HG02763 (cell line): ENCODE measurements around the gene LITAF.
"Not testable (repeated sequence)": the region's sequence is repeated elsewhere in the genome, so short reads cannot be mapped to it uniquely, and the experiment has no call there.

Experiments used
- ATAC-seq: cut with Tn5 transposase; IDR thresholded peaks from one replicate; pipeline ENCODE4 v1.9.1; 2021; ENCODE audit warnings: mild to moderate bottlenecking, moderate library complexity; ENCODE audit not compliant: unreplicated experiment

Gene LITAF

GRCh38 chr16:11621539-11621919 is 34.8 kb upstream of the LITAF start:
- ATAC-seq = no peak

- no peak for ATAC-seq
These were observed 33.7 kb upstream of the LITAF start for GRCh38 chr16:11620243-11621003.

GRCh38 chr16:11619327-11619851 is 32.7 kb upstream of the LITAF start:
- no peak for ATAC-seq

GRCh38 chr16:11618107-11618717 is 31.5 kb upstream of the LITAF start:
- no peak for ATAC-seq

- no peak for ATAC-seq
These were observed 29.2 kb upstream of the LITAF start for GRCh38 chr16:11615748-11616447.

- no peak for ATAC-seq
These were observed 28.0 kb upstream of the LITAF start for GRCh38 chr16:11614587-11615175.

- no peak for ATAC-seq
These were observed 26.9 kb upstream of the LITAF start for GRCh38 chr16:11613381-11614303.

GRCh38 chr16:11612665-11613025 is 25.9 kb upstream of the LITAF start:
- ATAC-seq = no peak

- no peak for ATAC-seq
These were observed 25.3 kb upstream of the LITAF start for GRCh38 chr16:11611871-11612664.

GRCh38 chr16:11610580-11610979 is 23.9 kb upstream of the LITAF start:
- no peak for ATAC-seq

- ATAC-seq = no peak
These were observed 23.4 kb upstream of the LITAF start for GRCh38 chr16:11610121-11610505.

GRCh38 chr16:11609474-11610120 is 22.9 kb upstream of the LITAF start:
- ATAC-seq = no peak

GRCh38 chr16:11605891-11606290 is 19.2 kb upstream of the LITAF start:
- no peak for ATAC-seq

GRCh38 chr16:11605564-11605886 is 18.8 kb upstream of the LITAF start:
- ATAC-seq = no peak

- no peak for ATAC-seq
These were observed 18.3 kb upstream of the LITAF start for GRCh38 chr16:11604783-11605563.

- not testable (repeated sequence) for ATAC-seq
These were observed 17.6 kb upstream of the LITAF start for GRCh38 chr16:11604296-11604695.

GRCh38 chr16:11603331-11603750 is 16.6 kb upstream of the LITAF start:
- ATAC-seq = no peak

GRCh38 chr16:11602321-11602720 is 15.6 kb upstream of the LITAF start:
- no peak for ATAC-seq

GRCh38 chr16:11601911-11602310 is 15.2 kb upstream of the LITAF start:
- no peak for ATAC-seq
